IPS-18c (cell line): ENCODE data around the gene HPSE.
A peak's percentile ranks its signal among the peaks of the same experiment; 100 is the strongest.
"Not testable (repeated sequence)": the region's sequence is repeated elsewhere in the genome, so short reads cannot be mapped to it uniquely, and the experiment has no call there.

Experiments used
- H3K4me3 ChIP-seq: 2 replicates; pipeline ENCODE4 v1.7.0; 2013; ENCODE audit warnings: low read depth, mild to moderate bottlenecking, low read length, moderate library complexity; ENCODE audit not compliant: insufficient read depth
- H3K9me3 ChIP-seq: one replicate; pipeline ENCODE4 v1.6.1; 2013; ENCODE audit warnings: mild to moderate bottlenecking, low read length, moderate library complexity; ENCODE audit not compliant: control insufficient read depth, insufficient read depth

HPSE gene

GRCh38 chr4:83305187-83305586, 29.5 kb downstream of the HPSE start:
- Histone ChIP-seq H3K4me3 (no peak overlapping the region), H3K9me3 (no peaks in the 10 kb centered on the region)

- H3K4me3 ChIP-seq, result no peak overlapping the region
These were observed 36.9 kb downstream of the HPSE start for GRCh38 chr4:83297548-83298260.

GRCh38 chr4:83293305-83294046, 41.2 kb downstream of the HPSE start:
- no peaks in the 10 kb centered on the region for H3K9me3 ChIP-seq
- no peak overlapping the region for H3K4me3 ChIP-seq

More at GRCh38 chr4:83297548-83298260, 36.9 kb downstream of the HPSE start:
- no peaks in the 10 kb centered on the region for H3K9me3 ChIP-seq

DNA sequence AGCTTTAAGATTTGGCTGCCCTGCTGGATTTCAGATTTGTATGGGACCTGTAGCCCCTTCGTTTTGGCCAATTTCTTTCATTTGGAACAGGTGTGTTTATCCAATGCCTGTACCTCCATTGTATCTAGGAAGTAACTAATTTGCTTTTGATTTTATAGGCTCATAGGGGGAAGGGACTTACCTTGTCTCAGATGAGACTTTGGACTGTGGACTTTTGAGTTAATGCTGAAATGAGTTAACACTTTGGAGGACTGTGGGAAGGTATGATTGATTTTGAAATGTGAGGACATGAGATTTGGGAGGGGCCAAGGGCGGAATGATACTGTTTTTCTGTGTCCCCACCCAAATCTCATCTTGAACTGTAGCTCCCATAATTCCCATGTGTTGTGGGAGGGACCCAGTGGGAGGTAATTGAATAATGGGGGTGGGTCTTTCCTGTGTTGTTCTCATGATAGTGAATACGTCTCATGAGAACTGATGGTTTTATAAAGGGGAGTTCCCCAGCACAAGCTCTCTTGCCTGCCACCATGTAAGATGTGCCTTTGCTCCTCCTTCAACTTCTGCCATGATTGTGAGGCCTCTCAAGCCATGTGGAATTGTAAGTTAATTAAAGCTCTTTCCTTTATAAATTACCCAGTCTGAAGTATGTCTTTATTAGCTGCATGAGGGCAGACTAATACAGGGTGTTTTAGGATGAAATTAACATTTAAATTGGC, 44.4 kb downstream of the HPSE start:
- not testable (repeated sequence) for H3K9me3 ChIP-seq, H3K4me3 ChIP-seq

DNA sequence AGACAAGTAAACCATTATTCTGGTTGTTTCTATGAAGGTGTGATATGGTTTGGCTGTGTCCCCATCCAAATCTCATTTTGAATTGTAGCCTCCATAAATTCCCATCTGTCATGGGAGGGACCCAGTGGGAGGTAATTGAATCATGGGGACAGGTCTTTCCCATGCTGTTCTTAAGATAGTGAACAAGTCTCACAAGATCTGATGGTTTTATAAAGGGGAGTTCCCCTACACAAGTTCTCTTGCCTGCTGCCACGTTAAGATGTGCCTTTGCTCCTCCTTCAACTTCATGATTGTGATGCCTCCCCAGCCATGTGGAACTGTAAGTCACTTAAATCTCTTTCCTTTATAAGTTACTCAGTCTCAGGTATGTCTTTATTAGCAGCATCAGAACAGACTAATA, 46.3 kb downstream of the HPSE start:
- H3K4me3 ChIP-seq, H3K9me3 ChIP-seq: not testable (repeated sequence)

DNA sequence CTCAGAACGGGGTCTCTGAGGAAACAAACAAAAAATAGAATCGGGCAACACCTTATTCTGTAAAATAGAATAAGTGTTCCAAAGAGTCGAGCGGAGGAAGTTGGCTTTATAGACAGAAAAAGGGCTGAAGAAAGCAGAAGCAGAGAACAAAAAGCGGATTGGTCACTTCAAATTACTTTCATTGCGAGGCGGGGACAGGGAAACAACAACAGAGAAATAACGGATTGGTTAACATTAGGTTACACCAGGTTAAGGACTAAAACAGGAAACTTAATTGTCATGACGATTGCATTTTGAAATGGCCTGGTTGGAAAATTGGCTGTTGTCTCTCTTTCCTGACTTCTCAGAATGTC, 49.6 kb downstream of the HPSE start:
- Histone ChIP-seq H3K9me3 (no peaks in the 10 kb centered on the region), H3K4me3 (peak overlapping the region; percentile 91)

- no peaks in the 10 kb centered on the region for H3K9me3 ChIP-seq
These were observed 50.2 kb downstream of the HPSE start, which contains the start of gene COQ2 for GRCh38 chr4:83284193-83285054. TSS of gene COQ2 (minus strand) at chr4:83284798. CDS start at chr4:83284764, 34 bp downstream.

DNA sequence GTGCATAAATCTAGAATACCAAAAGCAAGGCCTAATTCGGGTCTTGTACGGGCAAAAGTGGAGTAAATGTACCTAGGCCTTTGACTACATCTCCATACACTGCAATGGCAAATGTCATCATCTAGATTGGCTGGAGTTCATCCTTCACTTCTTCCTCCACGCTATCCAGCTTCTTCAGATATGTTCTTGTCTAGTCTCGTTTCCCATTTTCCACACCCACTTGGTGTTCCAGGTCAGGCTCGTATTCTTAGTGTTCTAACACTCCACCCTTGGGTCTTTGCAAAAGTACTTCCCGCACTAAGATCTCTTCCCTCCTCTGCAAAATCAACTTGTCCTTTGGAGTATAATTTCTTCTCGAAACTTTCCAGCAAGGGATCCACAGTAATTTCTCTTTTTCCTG, 51.5 kb downstream of the HPSE start:
- Histone ChIP-seq H3K4me3 (no peak overlapping the region), H3K9me3 (no peaks in the 10 kb centered on the region)

More at GRCh38 chr4:83284193-83285054, 50.2 kb downstream of the HPSE start, which contains the start of gene COQ2:
- peak within 1 kb of the TSS; percentile 91 for H3K4me3 ChIP-seq

DNA sequence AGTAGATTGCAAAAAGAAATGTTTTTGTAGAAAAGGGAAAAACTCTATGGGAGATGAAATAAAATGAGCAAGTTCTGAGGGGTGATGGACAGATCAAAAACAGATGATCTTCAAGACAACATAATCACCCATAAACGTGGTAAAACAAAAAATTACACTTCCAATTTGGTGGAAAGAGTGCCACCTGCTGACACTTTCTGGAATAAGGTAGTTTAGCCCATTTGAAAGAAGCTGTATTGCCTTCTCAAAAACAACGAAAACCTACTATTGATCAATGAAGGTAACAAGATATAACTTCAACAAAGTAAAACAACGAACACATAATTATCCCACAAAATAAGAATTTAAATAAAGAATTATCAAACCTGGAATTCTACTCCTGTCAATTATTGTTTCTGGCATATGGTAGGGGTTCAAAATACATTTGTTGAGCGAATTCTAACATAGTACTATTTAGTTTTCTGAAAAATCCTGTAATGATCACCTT, 52.6 kb downstream of the HPSE start:
- H3K9me3 ChIP-seq, result peaks cover 2% of the 10 kb centered on the region
- H3K4me3 ChIP-seq, result no peak overlapping the region

- Histone ChIP-seq H3K4me3 (no peak overlapping the region), H3K9me3 (peaks cover 2% of the 10 kb centered on the region)
These were observed 53.3 kb downstream of the HPSE start for GRCh38 chr4:83281307-83281706.

- Histone ChIP-seq H3K9me3 (peaks cover 2% of the 10 kb centered on the region), H3K4me3 (no peak overlapping the region)
These were observed 58.2 kb downstream of the HPSE start for GRCh38 chr4:83276299-83277040.

GRCh38 chr4:83273926-83274325, 60.7 kb downstream of the HPSE start:
- H3K4me3 ChIP-seq, H3K9me3 ChIP-seq: not testable (repeated sequence)

- H3K4me3 ChIP-seq, result no peak overlapping the region
- peaks cover 2% of the 10 kb centered on the region for H3K9me3 ChIP-seq
These were observed 61.7 kb downstream of the HPSE start for GRCh38 chr4:83272900-83273299.

DNA sequence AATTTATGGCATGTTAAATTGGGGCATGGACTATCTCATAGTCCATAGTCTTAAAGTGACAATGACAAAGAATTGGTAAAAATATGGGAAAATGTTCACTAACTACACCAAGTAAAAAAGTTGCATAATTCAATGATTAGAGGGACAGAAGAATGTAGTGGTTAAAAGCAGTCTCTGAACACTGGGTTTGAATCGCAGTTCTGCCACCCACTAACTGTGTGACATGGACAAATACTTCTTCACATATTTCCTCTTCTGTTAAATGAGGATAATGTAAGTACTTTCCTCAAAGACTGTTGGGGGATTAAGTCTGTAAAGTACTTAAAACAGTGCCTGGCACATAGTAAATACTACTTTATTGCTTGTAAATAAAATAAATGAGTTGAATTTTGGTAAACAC, 65.4 kb downstream of the HPSE start:
- H3K4me3 ChIP-seq, result no peak overlapping the region
- H3K9me3 ChIP-seq, result no peaks in the 10 kb centered on the region

DNA sequence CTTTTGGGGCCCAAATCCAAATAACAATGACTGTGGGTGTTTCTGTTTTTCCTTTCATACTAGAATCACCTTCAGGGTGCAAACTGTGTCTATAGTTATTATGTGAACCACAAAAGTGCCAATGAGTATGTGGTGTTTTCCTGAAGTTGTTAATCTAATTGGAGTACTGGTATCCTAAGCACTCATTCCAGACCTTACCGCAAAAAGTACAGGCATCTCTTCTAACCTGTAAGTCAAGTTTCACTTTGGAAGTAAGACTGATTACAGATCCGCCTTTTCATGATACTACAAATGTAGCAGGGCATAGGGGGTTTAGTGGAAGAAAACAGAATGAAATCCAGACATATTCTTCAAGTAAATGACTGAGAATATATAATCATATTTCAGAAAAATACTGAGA, 66.2 kb downstream of the HPSE start:
- Histone ChIP-seq H3K9me3 (no peaks in the 10 kb centered on the region), H3K4me3 (no peak overlapping the region)

GRCh38 chr4:83267830-83268475, 66.7 kb downstream of the HPSE start:
- H3K9me3 ChIP-seq, result no peaks in the 10 kb centered on the region

More at GRCh38 chr4:83267830-83268475, 66.7 kb downstream of the HPSE start:
- no peak overlapping the region for H3K4me3 ChIP-seq
